Endodermal cell (in vitro differentiated cells): ENCODE measurements around the gene P2RX6. TPM values are rescaled to one million over a fixed set of nuclear protein-coding genes. Genes with fewer than 3 reads are reported as not detected.

ENCODE experiments used
- DNase-seq: peaks from one replicate; pipeline ENCODE4 v3.0.0-alpha.2; 2017
- H3K27ac ChIP-seq: 2 replicates; pipeline ENCODE4 v1.5.1; 2013; ENCODE audit warnings: mild to moderate bottlenecking, low read depth, low read length, moderate library complexity
- H3K27me3 ChIP-seq: 2 replicates; pipeline ENCODE4 v1.6.1; 2013; ENCODE audit warnings: mild to moderate bottlenecking, low read length, moderate library complexity; ENCODE audit not compliant: insufficient read depth, control insufficient read depth, poor library complexity, severe bottlenecking
- H3K36me3 ChIP-seq: 2 replicates; pipeline ENCODE4 v1.7.0; 2013; ENCODE audit warnings: mild to moderate bottlenecking, low read length, moderate library complexity; ENCODE audit not compliant: control insufficient read depth, insufficient read depth
- H3K4me1 ChIP-seq: one replicate; pipeline ENCODE4 v1.7.0; 2013; ENCODE audit warnings: low read length; ENCODE audit not compliant: control insufficient read depth, insufficient read depth
- H3K4me3 ChIP-seq: 2 replicates; pipeline ENCODE4 v1.5.1; 2013; ENCODE audit warnings: mild to moderate bottlenecking, low read length, moderate library complexity
- H3K9ac ChIP-seq: 2 replicates; pipeline ENCODE4 v1.6.1; 2013; ENCODE audit warnings: mild to moderate bottlenecking, low read length, moderate library complexity; ENCODE audit not compliant: poor library complexity, severe bottlenecking; ENCODE audit errors: extremely low read depth
- H3K9me3 ChIP-seq: 2 replicates; pipeline ENCODE4 v1.6.1; 2013; ENCODE audit warnings: mild to moderate bottlenecking, low read length, moderate library complexity; ENCODE audit not compliant: control insufficient read depth
- H3K27ac Mint-ChIP-seq: 2 replicates; pipeline ENCODE4 v1.8.0; 2020; ENCODE audit warnings: mixed read lengths
- H3K27me3 Mint-ChIP-seq: 2 replicates; pipeline ENCODE4 v1.8.0; 2021; ENCODE audit warnings: mild to moderate bottlenecking, mixed read lengths; ENCODE audit not compliant: insufficient read depth
- H3K36me3 Mint-ChIP-seq: 2 replicates; pipeline ENCODE4 v1.8.0; 2020; ENCODE audit warnings: low read depth, mixed read lengths
- H3K4me1 Mint-ChIP-seq: 2 replicates; pipeline ENCODE4 v1.8.0; 2020; ENCODE audit warnings: mixed read lengths
- H3K4me3 Mint-ChIP-seq: 2 replicates; pipeline ENCODE4 v1.8.0; 2020; ENCODE audit warnings: mild to moderate bottlenecking, moderate library complexity, mixed read lengths
- H3K9me3 Mint-ChIP-seq: 2 replicates; pipeline ENCODE4 v1.8.0; 2020; ENCODE audit warnings: mild to moderate bottlenecking, mixed read lengths
- WGBS, 2 experiments: methylation state at CpG; one replicate each; pipeline versions ENCODE4 v1.1.5 to v1.1.7; 2013; ENCODE audit warnings: missing lambda C conversion rate in 2 of 2, mixed read lengths in 1 of 2; ENCODE audit not compliant: insufficient coverage in 1 of 2, insufficient read length in 1 of 2; 5-methylcytosine and 5-hydroxymethylcytosine counted together
- total RNA-seq, 2 donors: library from RNA; stranded (reverse); fragmentation: NEBNext Ultra II Directional in 1 of 2; extraction: Animal tissue kit (Norgen Biotek cat#: 25700) in 1 of 2; gene quantifications; 2 replicates in 1 of 2; 3 replicates in 1 of 2; pipeline ENCODE4 v1.2.1, GENCODE V29; 2021
- TF ChIP-seq, protein P1 (sequence below): fragments of 200-600 bp; sonication (generic); conservative IDR thresholded peaks from 2 replicates; pipeline ENCODE4 v1.5.0; 2021; ENCODE audit warnings: antibody characterized with exemption, mild to moderate bottlenecking

Gene P2RX6
- total RNA-seq, 2 donors from 2014 or later = 0.73 to 1.9 TPM

DNA sequence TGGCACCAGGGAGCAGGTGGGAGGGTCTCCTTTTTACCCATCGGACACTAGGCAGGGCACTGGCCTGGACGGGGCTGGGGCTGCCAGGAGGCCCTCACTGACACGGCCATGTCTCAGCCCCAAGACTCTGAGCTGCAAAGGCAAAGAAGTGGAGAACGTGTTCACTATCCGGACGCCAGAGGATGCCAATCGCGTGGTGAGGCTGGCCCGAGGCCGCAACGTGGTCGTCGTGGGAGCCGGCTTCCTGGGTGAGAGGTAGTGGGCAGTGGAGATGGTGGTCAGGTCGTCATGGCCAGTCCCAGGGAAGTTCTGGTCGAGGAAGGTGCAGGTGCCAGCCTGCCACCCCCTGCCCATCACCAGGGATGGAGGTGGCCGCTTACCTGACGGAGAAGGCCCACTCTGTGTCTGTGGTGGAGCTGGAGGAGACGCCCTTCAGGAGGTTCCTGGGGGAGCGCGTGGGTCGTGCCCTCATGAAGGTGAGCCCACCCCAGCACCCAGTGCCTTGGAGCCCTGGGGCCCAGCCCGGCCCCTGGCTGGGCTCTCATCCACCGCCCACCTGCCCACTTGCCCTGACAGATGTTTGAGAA lies 38.6 kb upstream of the P2RX6 start:
- H3K27ac Mint-ChIP-seq = no peak overlapping the region
- peaks cover 81% of the 10 kb centered on the region for H3K27me3 Mint-ChIP-seq

DNA sequence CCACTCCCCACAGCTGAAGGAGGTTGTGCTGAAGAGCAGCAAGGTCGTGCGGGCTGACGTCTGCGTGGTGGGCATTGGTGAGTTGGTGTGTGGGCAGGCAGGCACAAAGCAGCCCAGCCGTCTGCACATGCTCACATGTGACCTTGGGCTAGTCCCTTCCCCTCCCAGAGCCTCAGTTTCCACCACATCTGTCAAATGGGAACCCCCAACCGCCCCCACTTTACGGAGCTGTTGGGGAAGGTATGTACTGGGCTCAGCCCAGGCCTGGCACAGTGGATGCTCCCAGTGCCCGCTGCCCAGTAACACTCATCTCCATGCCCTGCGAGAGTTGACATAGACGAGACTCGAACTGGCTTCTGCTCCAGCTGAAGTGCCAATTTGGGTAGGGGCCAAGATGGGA lies 37.9 kb upstream of the P2RX6 start:
- TF ChIP-seq, protein P1, sequence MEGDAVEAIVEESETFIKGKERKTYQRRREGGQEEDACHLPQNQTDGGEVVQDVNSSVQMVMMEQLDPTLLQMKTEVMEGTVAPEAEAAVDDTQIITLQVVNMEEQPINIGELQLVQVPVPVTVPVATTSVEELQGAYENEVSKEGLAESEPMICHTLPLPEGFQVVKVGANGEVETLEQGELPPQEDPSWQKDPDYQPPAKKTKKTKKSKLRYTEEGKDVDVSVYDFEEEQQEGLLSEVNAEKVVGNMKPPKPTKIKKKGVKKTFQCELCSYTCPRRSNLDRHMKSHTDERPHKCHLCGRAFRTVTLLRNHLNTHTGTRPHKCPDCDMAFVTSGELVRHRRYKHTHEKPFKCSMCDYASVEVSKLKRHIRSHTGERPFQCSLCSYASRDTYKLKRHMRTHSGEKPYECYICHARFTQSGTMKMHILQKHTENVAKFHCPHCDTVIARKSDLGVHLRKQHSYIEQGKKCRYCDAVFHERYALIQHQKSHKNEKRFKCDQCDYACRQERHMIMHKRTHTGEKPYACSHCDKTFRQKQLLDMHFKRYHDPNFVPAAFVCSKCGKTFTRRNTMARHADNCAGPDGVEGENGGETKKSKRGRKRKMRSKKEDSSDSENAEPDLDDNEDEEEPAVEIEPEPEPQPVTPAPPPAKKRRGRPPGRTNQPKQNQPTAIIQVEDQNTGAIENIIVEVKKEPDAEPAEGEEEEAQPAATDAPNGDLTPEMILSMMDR = no peak
- no peaks in the 10 kb centered on the region for H3K4me1 ChIP-seq
- DNase-seq = no peak
- peaks cover 74% of the 10 kb centered on the region for H3K27me3 Mint-ChIP-seq
- peaks cover 19% of the 10 kb centered on the region for H3K4me1 Mint-ChIP-seq
- no peak overlapping the region for H3K27ac ChIP-seq
- no peak overlapping the region for H3K27ac Mint-ChIP-seq
- H3K9me3 ChIP-seq = peaks cover 11% of the 10 kb centered on the region
- no peak overlapping the region for H3K4me3 ChIP-seq
- no peak overlapping the region for H3K9ac ChIP-seq
- no peaks in the 10 kb centered on the region for H3K36me3 ChIP-seq
- WGBS, 2 experiments = 90 to 96% methylated on average over 6 to 11 of the region's 11 CpGs
- peaks cover 14% of the 10 kb centered on the region for H3K9me3 Mint-ChIP-seq
- no peaks in the 10 kb centered on the region for H3K36me3 Mint-ChIP-seq
- H3K4me3 Mint-ChIP-seq = no peak overlapping the region
- H3K27me3 ChIP-seq = peaks cover 48% of the 10 kb centered on the region

More for the DNA sequence above, 38.6 kb upstream of the P2RX6 start:
- Mint-ChIP-seq H3K4me3 (no peak overlapping the region), H3K36me3 (no peaks in the 10 kb centered on the region), H3K9me3 (peaks cover 14% of the 10 kb centered on the region), H3K4me1 (peaks cover 19% of the 10 kb centered on the region)
- H3K27me3 ChIP-seq = peaks cover 53% of the 10 kb centered on the region
- no peak overlapping the region for H3K27ac ChIP-seq
- TF ChIP-seq, protein P1 = no peak
- H3K4me1 ChIP-seq = no peaks in the 10 kb centered on the region
- peaks cover 11% of the 10 kb centered on the region for H3K9me3 ChIP-seq
- no peaks in the 10 kb centered on the region for H3K36me3 ChIP-seq
- WGBS, 2 experiments = 87 to 92% methylated on average over 19 to 24 of the region's 24 CpGs
- DNase-seq = no peak
- H3K9ac ChIP-seq = no peak overlapping the region
- no peak overlapping the region for H3K4me3 ChIP-seq

- TF ChIP-seq, protein P1 = no peak
- H3K27ac ChIP-seq = no peak overlapping the region
- H3K9ac ChIP-seq = no peak overlapping the region
- peaks cover 42% of the 10 kb centered on the region for H3K27me3 ChIP-seq
- peaks cover 71% of the 10 kb centered on the region for H3K27me3 Mint-ChIP-seq
- peaks cover 21% of the 10 kb centered on the region for H3K4me1 Mint-ChIP-seq
- WGBS, 2 experiments = 91% methylated on average over 9 to 17 of the region's 17 CpGs
- no peaks in the 10 kb centered on the region for H3K36me3 Mint-ChIP-seq
- DNase-seq = no peak
- no peak overlapping the region for H3K4me3 ChIP-seq
- no peaks in the 10 kb centered on the region for H3K4me1 ChIP-seq
- peaks cover 11% of the 10 kb centered on the region for H3K9me3 ChIP-seq
- peaks cover 14% of the 10 kb centered on the region for H3K9me3 Mint-ChIP-seq
- no peaks in the 10 kb centered on the region for H3K36me3 ChIP-seq
- no peak overlapping the region for H3K27ac Mint-ChIP-seq
- H3K4me3 Mint-ChIP-seq = no peak overlapping the region
These were observed 37.3 kb upstream of the P2RX6 start for GRCh38 chr22:20977516-20978170.
